Sigmoid colon (tissue), 4 donors: ENCODE results near the gene PPM1F.

Experiments
- CTCF ChIP-seq, 4 experiments: fragments of 450-650 bp in 3 of 4; fragments of 200-600 bp in 1 of 4; IDR thresholded peaks; one replicate each; pipeline ENCODE4 v1.5.1; 2016 to 2019; ENCODE audit warnings: antibody characterized with exemption in 4 of 4, mild to moderate bottlenecking in 3 of 4, moderate library complexity in 2 of 4
- EP300 ChIP-seq, 4 donors: sonication (generic); formaldehyde crosslinking; IDR thresholded peaks; one replicate each; pipeline ENCODE4 v1.6.1; 2017; ENCODE audit warnings: antibody characterized with exemption in 4 of 4
- POLR2A ChIP-seq, 2 donors: fragments of 450-650 bp; IDR thresholded peaks; one replicate each; pipeline ENCODE4 v1.6.1; 2016; ENCODE audit warnings: antibody characterized with exemption in 2 of 2, mild to moderate bottlenecking in 2 of 2, moderate library complexity in 2 of 2
- POLR2AphosphoS5 ChIP-seq, 4 donors: sonication (generic); formaldehyde crosslinking; IDR thresholded peaks; one replicate each; pipeline ENCODE4 v1.6.1; 2017; ENCODE audit warnings: antibody characterized with exemption in 4 of 4

- TF ChIP-seq CTCF (IDR thresholded peaks at IDR 0.05) (no peak), POLR2A (IDR thresholded peaks at IDR 0.05) (no peak), POLR2AphosphoS5 (IDR thresholded peaks at IDR 0.05) (no peak), EP300 (IDR thresholded peaks at IDR 0.05) (no peak)
Measured at GRCh38 chr22:21921184-21921721, 31.4 kb downstream of the PPM1F start.
